ENCODE results near the gene UBL7. TPM values are rescaled to one million over a fixed set of nuclear protein-coding genes. Genes with fewer than 3 reads are reported as not detected.

UBL7 gene
- total RNA-seq, 4 donors from 2014 or later, result 32.2 to 74.2 (median 62.8) TPM

- Histone ChIP-seq H3K4me1 (peaks cover 15% of the 10 kb centered on the region), H3K9me3 (no peaks in the 10 kb centered on the region), H3K4me3 (no peak overlapping the region), H3K27ac (no peak overlapping the region), H3K36me3 (no peaks in the 10 kb centered on the region), H3K27me3 (no peaks in the 10 kb centered on the region)
- WGBS, result 78% methylated on average over 6 of the region's 10 CpGs
- TF ChIP-seq CTCF (IDR thresholded peaks at IDR 0.05) (no peak), EP300 (IDR thresholded peaks at IDR 0.05) (no peak), POLR2AphosphoS5 (IDR thresholded peaks at IDR 0.05) (no peak), POLR2A (IDR thresholded peaks at IDR 0.05) (no peak)
- DNase-seq (ENCODE audit: low spot score in 2 of 2), result no peak
These were observed 57.4 kb downstream of the UBL7 start for GRCh38 chr15:74403588-74403919.

GRCh38 chr15:74402873-74403587 is 57.9 kb downstream of the UBL7 start:
- 73% methylated on average over 2 of the region's 13 CpGs for WGBS
- Histone ChIP-seq H3K27ac (no peak overlapping the region), H3K36me3 (no peaks in the 10 kb centered on the region), H3K9me3 (no peaks in the 10 kb centered on the region), H3K27me3 (no peaks in the 10 kb centered on the region), H3K4me1 (peaks cover 15% of the 10 kb centered on the region), H3K4me3 (no peak overlapping the region)
- TF ChIP-seq POLR2A (IDR thresholded peaks at IDR 0.05) (no peak), POLR2AphosphoS5 (IDR thresholded peaks at IDR 0.05) (no peak), CTCF (IDR thresholded peaks at IDR 0.05) (no peak), EP300 (IDR thresholded peaks at IDR 0.05) (no peak)
- DNase-seq (ENCODE audit: low spot score in 2 of 2), result no peak

- no peak for DNase-seq (ENCODE audit: low spot score in 2 of 2)
- no peaks in the 10 kb centered on the region for H3K27me3 ChIP-seq
- no peaks in the 10 kb centered on the region for H3K9me3 ChIP-seq
- TF ChIP-seq EP300 (IDR thresholded peaks at IDR 0.05) (no peak), POLR2A (IDR thresholded peaks at IDR 0.05) (no peak), CTCF (IDR thresholded peaks at IDR 0.05) (no peak), POLR2AphosphoS5 (IDR thresholded peaks at IDR 0.05) (no peak)
- H3K36me3 ChIP-seq, result no peaks in the 10 kb centered on the region
- peaks cover 10% of the 10 kb centered on the region for H3K4me1 ChIP-seq
- 80% methylated on average over 5 of the region's 5 CpGs for WGBS
- no peak overlapping the region for H3K27ac ChIP-seq
- H3K4me3 ChIP-seq, result no peak overlapping the region
These were observed 58.6 kb downstream of the UBL7 start for GRCh38 chr15:74402337-74402841.

- no peak for DNase-seq (ENCODE audit: low spot score in 2 of 2)
- 38% methylated on average over 6 of the region's 11 CpGs for WGBS
These were observed 59.8 kb downstream of the UBL7 start for GRCh38 chr15:74400915-74401757.

More at GRCh38 chr15:74400915-74401757, 59.8 kb downstream of the UBL7 start:
- Histone ChIP-seq H3K4me3 (no peak overlapping the region), H3K27ac (no peak overlapping the region), H3K36me3 (no peaks in the 10 kb centered on the region), H3K9me3 (no peaks in the 10 kb centered on the region), H3K4me1 (peaks cover 7% of the 10 kb centered on the region), H3K27me3 (no peaks in the 10 kb centered on the region)
- TF ChIP-seq POLR2AphosphoS5 (IDR thresholded peaks at IDR 0.05), result no peak
- TF ChIP-seq EP300 (IDR thresholded peaks at IDR 0.05), result no peak
- no peak for TF ChIP-seq POLR2A (IDR thresholded peaks at IDR 0.05)
- TF ChIP-seq CTCF (IDR thresholded peaks at IDR 0.05), result no peak
